Choroid plexus epithelial cell (primary cell): ENCODE measurements around the gene METTL17.
A peak's percentile ranks its signal among the peaks of the same experiment; 100 is the strongest.

Experiments
- DNase-seq: peaks from one replicate; pipeline ENCODE4 v3.0.0-alpha.2; 2010; ENCODE audit warnings: low read depth
- H3K4me3 ChIP-seq: 2 replicates; pipeline ENCODE4 v1.5.1; 2011; ENCODE audit warnings: low read depth, mild to moderate bottlenecking, control low read depth, low read length, moderate library complexity
- TF ChIP-seq, protein P1 (sequence below): conservative IDR thresholded peaks from 2 replicates; pipeline ENCODE4 v1.5.1; 2011; ENCODE audit warnings: low read depth, mild to moderate bottlenecking, control low read depth, inconsistent platforms, low read length, moderate library complexity

Gene METTL17

DNA sequence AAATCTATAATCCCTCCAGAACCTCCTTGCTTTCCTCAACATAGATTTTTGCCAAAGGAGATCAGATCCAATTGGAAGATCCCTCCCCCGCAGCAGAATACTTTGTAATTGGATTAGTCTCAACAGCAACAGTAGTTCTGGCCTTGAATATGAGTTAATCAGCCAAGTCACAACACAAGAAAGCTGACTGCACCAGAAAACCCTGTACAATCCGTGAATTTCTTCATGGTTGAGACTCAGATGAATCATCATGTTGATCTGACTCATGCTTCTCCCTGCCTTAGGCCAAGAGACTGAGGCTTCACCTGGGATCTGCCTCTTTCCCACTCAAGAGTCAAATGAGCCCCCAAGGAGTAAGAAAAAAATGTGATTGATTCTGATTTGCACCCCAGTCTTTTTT lies 3.0 kb upstream of the METTL17 start:
- peak; percentile 98 for DNase-seq
- TF ChIP-seq, protein P1, sequence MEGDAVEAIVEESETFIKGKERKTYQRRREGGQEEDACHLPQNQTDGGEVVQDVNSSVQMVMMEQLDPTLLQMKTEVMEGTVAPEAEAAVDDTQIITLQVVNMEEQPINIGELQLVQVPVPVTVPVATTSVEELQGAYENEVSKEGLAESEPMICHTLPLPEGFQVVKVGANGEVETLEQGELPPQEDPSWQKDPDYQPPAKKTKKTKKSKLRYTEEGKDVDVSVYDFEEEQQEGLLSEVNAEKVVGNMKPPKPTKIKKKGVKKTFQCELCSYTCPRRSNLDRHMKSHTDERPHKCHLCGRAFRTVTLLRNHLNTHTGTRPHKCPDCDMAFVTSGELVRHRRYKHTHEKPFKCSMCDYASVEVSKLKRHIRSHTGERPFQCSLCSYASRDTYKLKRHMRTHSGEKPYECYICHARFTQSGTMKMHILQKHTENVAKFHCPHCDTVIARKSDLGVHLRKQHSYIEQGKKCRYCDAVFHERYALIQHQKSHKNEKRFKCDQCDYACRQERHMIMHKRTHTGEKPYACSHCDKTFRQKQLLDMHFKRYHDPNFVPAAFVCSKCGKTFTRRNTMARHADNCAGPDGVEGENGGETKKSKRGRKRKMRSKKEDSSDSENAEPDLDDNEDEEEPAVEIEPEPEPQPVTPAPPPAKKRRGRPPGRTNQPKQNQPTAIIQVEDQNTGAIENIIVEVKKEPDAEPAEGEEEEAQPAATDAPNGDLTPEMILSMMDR, result no peak

DNA sequence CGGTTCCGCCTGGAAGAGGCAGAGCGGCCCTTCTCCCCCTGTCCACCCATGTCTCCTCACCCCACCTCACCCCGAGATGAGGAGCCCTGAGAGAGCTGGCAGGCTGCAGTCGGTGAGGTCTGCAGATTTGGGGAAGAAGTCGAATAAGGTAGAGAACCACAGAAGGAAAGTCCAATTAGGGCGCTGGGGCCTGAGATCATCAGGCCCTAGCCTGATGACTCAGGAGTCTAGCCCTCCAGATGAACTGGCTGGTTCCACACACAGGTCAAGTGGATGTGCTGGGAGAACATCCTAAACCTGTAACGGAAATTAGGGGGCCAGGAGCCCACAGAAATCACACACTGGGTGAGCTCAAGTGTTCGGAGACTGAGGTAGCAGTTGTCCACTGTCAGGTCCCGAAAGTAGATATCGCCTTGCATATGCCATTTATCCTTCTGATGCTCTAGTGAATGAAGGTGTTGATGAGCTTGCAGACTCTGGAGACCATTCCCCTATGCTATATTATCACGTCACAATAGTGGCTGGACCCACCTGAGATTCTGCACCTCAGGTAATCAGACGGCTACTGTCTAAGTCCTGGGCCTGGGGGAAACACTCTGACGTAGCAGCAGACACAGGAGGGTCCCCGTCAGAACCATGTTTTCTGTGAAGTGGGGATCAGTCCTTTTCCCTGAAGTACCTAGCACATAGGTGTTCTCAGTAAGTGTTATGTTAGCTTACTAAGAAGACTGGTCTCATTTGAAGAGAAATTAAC lies 886 bp upstream of the METTL17 start:
- TF ChIP-seq, protein P1, result no peak
- no peak overlapping the region for H3K4me3 ChIP-seq
- DNase-seq, result peak; percentile 52

More for the DNA sequence above, 3.0 kb upstream of the METTL17 start:
- no peak overlapping the region for H3K4me3 ChIP-seq

DNA sequence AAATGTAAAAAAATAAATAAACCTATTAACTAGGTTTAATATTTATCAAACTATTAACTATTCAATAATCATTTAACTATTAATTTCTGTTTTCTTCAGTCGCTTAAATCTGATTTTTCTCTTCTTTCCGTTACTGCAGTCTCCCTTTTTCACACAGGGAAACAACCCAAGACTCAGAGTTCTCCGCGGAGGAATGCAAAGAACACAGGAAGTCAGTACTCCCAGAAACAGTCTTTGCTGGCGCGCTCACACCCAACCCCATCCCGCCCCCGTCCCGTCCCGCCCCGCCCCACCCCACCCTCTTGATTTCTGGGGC lies 351 bp upstream of the METTL17 start:
- DNase-seq, result no peak
- TF ChIP-seq, protein P1, result no peak
- no peak overlapping the region for H3K4me3 ChIP-seq

DNA sequence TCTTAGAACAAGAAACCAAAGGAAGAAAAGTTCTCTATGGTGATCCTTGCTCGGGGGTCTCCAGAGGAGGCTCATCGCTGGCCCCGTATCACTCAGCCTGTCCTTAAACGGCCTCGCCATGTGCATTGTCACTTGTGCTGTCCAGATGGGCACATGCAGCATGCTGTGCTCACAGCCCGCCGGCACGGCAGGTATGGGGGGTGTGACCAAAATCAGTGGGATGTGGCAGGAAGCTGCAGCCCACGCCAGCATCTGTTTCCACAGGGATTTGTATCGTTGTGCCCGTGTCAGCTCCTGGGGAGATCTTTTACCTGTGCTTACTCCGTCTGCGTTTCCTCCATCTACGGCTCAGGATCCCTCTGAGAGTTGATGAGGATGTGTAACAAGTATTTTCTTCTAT lies 6.7 kb downstream of the METTL17 start:
- H3K4me3 ChIP-seq, result no peak overlapping the region
- TF ChIP-seq, protein P1, result no peak
- no peak for DNase-seq

DNA sequence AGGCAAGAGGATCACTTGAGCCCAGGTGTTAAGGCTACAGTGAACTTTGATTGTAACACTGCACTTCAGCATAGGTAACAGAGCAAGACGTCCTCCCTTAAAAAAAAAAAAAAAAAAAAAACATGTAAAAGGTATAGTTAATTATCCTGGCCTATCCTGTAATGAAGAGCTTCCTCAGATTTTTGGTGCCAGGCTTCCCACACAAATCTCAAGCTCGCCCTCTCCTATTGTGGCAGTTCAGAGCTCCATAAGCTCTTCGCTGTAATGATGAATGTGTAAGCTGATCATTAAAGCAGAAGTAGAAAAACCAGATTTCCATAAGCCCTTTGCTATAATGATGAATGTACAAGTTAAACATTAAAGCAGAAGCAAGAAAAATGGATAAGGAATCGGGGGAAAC lies 7.3 kb downstream of the METTL17 start:
- no peak overlapping the region for H3K4me3 ChIP-seq
- TF ChIP-seq, protein P1, result no peak
- no peak for DNase-seq

DNA sequence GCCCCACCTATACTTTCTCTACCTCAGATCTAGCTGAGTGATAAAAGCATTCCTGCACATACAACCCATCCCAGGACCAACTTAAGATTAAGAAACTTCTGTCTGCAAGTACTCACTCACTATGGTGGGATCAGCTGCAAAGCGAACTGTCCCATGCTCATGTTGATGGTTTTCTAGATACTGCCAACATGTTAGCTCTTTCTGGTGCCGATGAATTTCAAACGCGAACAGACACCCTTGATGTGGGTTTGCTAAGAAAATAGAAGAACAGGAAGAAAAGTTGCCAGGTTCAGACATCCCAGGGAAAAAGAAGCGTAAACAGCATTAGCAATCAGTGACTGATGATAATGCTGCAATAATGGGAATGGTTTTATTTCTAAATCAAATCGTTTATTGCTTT lies 7.8 kb downstream of the METTL17 start:
- no peak for DNase-seq
- TF ChIP-seq, protein P1, result no peak
- no peak overlapping the region for H3K4me3 ChIP-seq

DNA sequence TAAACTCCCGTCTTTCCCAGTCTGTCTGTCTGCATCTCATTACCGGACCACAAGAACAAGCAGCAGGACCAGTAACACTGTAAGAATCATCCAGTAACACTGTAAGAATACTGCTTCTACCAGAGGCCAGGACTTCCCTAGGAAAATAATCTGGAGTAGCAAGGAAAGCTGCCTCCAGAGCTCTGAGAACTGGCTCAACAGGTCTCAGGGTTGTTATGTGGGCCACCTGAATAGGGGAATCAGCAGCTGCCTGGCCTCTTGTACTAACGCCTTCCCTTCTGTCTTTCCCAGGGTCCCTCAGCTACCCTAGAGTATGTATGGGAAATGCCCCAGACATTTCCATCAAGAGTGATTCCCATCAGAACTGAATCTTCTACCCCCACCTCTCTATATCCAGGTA lies 8.4 kb downstream of the METTL17 start:
- DNase-seq, result no peak
- TF ChIP-seq, protein P1, result no peak

More for the DNA sequence above, 8.4 kb downstream of the METTL17 start:
- no peak overlapping the region for H3K4me3 ChIP-seq
